KBM-7 (cell line): ENCODE measurements around the gene CTPS2.
"Not testable (repeated sequence)": the region's sequence is repeated elsewhere in the genome, so short reads cannot be mapped to it uniquely, and the experiment has no call there.

Experiments
- DNase-seq: peaks from one replicate; pipeline ENCODE4 v3.0.0-alpha.2; 2015
- in situ Hi-C: fragments of 300-500 bp; cut with MboI; formaldehyde crosslinking; loops from 2 replicates; pipeline ENCODE4 v1.14.3; 2020; ENCODE audit warnings: low sequenced_read_pairs, low pct_unique_long_range_greater_than_20kb, mixed read lengths

Gene CTPS2

GRCh38 chrX:16712548-16713155 lies at the start of gene CTPS2:
Gene CTPS2, minus strand, starts transcription at chrX:16712669. Its CDS starts 9,767 bp downstream, at chrX:16702902.
- in situ Hi-C loops = no loop called here
- peak; percentile 87 for DNase-seq

GRCh38 chrX:16761500-16761899 lies 49.0 kb upstream of the CTPS2 start:
- DNase-seq, in situ Hi-C loops: not testable (repeated sequence)

- in situ Hi-C loops = no loop called here
Measured at GRCh38 chrX:16756724-16757123, 44.3 kb upstream of the CTPS2 start.

GRCh38 chrX:16754019-16754418 lies 41.5 kb upstream of the CTPS2 start:
- in situ Hi-C loops = no loop called here
- no peak for DNase-seq

More at GRCh38 chrX:16756724-16757123, 44.3 kb upstream of the CTPS2 start:
- DNase-seq = no peak

GRCh38 chrX:16750136-16750535 lies 37.7 kb upstream of the CTPS2 start:
- no peak for DNase-seq
- in situ Hi-C loops = no loop called here

GRCh38 chrX:16748425-16748824 lies 36.0 kb upstream of the CTPS2 start:
- DNase-seq = no peak

GRCh38 chrX:16745659-16746058 lies 33.2 kb upstream of the CTPS2 start:
- in situ Hi-C loops = no loop called here

More at GRCh38 chrX:16748425-16748824, 36.0 kb upstream of the CTPS2 start:
- in situ Hi-C loops = no loop called here

GRCh38 chrX:16745102-16745501 lies 32.6 kb upstream of the CTPS2 start:
- no peak for DNase-seq
- in situ Hi-C loops = no loop called here

More at GRCh38 chrX:16745659-16746058, 33.2 kb upstream of the CTPS2 start:
- DNase-seq = no peak

- DNase-seq = no peak
Measured at GRCh38 chrX:16743604-16744325, 31.3 kb upstream of the CTPS2 start.

GRCh38 chrX:16739574-16739973 lies 27.1 kb upstream of the CTPS2 start:
- in situ Hi-C loops = no loop called here
- no peak for DNase-seq

More at GRCh38 chrX:16743604-16744325, 31.3 kb upstream of the CTPS2 start:
- in situ Hi-C loops = no loop called here

- in situ Hi-C loops = no loop called here
- DNase-seq = no peak
Measured at GRCh38 chrX:16737024-16737423, 24.6 kb upstream of the CTPS2 start.

- DNase-seq = peak; percentile 28
Measured at GRCh38 chrX:16733013-16733412, 20.5 kb upstream of the CTPS2 start.

GRCh38 chrX:16730450-16730849 lies 18.0 kb upstream of the CTPS2 start:
- DNase-seq = no peak
- in situ Hi-C loops = no loop called here

More at GRCh38 chrX:16733013-16733412, 20.5 kb upstream of the CTPS2 start:
- in situ Hi-C loops = no loop called here

- in situ Hi-C loops = no loop called here
- DNase-seq = no peak
Measured at GRCh38 chrX:16727637-16728036, 15.2 kb upstream of the CTPS2 start.

GRCh38 chrX:16726347-16726988 lies 14.0 kb upstream of the CTPS2 start:
- in situ Hi-C loops, DNase-seq: not testable (repeated sequence)

- in situ Hi-C loops = no loop called here
- DNase-seq = no peak
Measured at GRCh38 chrX:16725072-16725471, 12.6 kb upstream of the CTPS2 start.

- no peak for DNase-seq
Measured at GRCh38 chrX:16722481-16722880, 10.0 kb upstream of the CTPS2 start.

GRCh38 chrX:16719334-16720084 lies 7.0 kb upstream of the CTPS2 start, which contains the start of gene SYAP1:
Gene SYAP1, plus strand, starts transcription at chrX:16719612. Its CDS starts 113 bp downstream, at chrX:16719725.
- DNase-seq = peak; percentile 98
- in situ Hi-C loops = no loop called here

More at GRCh38 chrX:16722481-16722880, 10.0 kb upstream of the CTPS2 start:
- in situ Hi-C loops = no loop called here

GRCh38 chrX:16718824-16719333 lies 6.4 kb upstream of the CTPS2 start:
- no peak for DNase-seq
- in situ Hi-C loops = no loop called here
